ENCODE data around the gene MBD3L2B.
A peak's percentile ranks its signal among the peaks of the same experiment; 100 is the strongest.

Gene MBD3L2B

GRCh38 chr19:7010722-7011593, 10.3 kb downstream of the MBD3L2B start:
- DNase-seq (ENCODE audit: low spot score), result no peak

- DNase-seq (ENCODE audit: low spot score), result no peak
Observed at GRCh38 chr19:7007859-7008258, 13.4 kb downstream of the MBD3L2B start.

DNA sequence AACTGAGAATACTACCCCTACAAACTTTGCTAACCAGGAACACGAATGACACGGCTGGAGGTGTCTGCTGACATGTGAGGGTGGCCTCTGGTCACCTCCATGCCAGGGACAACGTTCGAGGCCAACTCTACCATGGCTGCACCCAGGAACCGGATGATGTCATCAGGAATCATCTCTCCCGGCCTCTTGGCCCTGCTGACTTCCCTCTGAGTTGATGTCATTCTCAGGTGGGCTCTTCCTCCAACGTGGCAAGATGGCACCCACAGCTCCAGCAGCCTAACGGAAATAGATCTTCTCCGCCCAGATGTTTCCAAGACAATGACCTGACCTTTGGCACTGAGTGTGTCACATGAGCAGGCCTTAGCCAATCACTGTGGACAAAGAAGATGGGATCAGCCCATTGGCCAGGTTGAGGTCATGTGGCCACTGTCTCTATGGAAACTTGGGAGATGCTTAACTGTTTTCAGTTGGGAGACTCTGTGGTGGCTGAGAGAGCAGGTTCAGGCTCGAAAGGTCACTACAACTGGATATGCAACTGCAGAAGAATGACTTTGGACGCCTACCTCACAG, 15.0 kb downstream of the MBD3L2B start:
- no peak for DNase-seq (ENCODE audit: low spot score)

- DNase-seq (ENCODE audit: low spot score), result no peak
Observed at GRCh38 chr19:7004313-7004931, 16.8 kb downstream of the MBD3L2B start.

GRCh38 chr19:7000816-7001215, 20.4 kb downstream of the MBD3L2B start:
- DNase-seq (ENCODE audit: low spot score), result no peak

GRCh38 chr19:7000333-7000732, 20.9 kb downstream of the MBD3L2B start:
- DNase-seq (ENCODE audit: low spot score), result no peak

DNA sequence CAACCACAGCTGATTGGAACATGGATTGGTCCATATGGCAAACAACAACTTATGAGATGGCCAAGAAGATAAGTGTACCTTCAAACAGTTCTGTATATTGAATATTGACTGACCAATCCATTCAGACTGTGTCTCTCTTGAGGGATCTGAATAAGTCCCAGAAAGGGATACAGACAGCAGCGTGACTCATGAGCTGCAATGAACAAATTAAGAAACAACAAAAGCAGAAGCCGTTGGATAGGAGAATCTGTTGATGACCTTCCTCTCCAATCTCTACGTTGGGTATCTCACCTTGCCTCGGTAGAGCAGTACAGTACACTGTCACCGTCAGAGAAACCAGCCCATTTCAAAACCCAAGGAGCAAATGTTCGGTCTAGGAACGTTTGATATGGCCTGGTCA, 21.3 kb downstream of the MBD3L2B start:
- DNase-seq (ENCODE audit: low spot score), result no peak

GRCh38 chr19:6997679-6998445, 23.4 kb downstream of the MBD3L2B start:
- no peak for DNase-seq (ENCODE audit: low spot score)

DNA sequence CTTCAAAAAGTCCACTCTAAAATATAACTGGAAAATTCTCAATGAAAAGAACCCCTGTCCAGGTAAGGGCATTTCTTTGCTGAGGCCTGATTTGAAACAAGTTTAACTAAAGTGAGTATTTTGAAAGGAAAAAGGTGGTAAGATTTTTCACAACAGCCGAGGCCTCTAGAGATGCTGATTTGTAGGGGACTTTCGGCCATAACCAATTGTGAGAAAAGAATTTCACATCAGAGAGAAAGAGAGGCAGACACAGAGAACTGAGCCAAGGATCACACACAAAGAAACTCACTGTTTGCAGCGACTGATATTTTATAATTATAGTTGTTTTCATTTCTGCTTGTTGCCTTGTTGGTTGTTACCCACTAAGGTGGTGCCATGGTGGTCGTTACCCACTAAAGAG, 24.4 kb downstream of the MBD3L2B start:
- DNase-seq (ENCODE audit: low spot score), result no peak

- DNase-seq (ENCODE audit: low spot score), result no peak
Observed at GRCh38 chr19:6995054-6995453, 26.2 kb downstream of the MBD3L2B start.

- DNase-seq (ENCODE audit: low spot score), result no peak
Observed at GRCh38 chr19:6988257-6988656, 33.0 kb downstream of the MBD3L2B start.

DNA sequence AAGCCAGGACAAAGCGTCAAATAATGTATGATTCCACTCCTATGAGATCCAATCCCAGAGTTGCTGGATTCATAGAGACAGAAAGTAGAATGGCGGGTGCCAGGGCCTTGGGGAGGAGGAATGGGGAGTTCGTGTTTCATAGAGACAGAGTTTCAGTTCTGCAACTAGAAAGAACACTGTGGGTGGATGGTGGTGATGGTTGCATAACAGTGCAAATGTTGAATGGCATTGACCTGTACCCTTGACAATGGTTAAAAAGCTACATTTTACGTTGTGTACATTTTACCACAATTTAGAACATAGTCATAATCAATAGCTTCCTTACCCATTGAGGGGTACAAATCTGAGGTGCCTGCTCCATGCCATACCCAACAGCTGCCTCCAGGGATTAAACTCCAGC, 33.4 kb downstream of the MBD3L2B start:
- DNase-seq (ENCODE audit: low spot score), result no peak

- DNase-seq (ENCODE audit: low spot score), result no peak
Observed at GRCh38 chr19:6983448-6983847, 37.8 kb downstream of the MBD3L2B start.

DNA sequence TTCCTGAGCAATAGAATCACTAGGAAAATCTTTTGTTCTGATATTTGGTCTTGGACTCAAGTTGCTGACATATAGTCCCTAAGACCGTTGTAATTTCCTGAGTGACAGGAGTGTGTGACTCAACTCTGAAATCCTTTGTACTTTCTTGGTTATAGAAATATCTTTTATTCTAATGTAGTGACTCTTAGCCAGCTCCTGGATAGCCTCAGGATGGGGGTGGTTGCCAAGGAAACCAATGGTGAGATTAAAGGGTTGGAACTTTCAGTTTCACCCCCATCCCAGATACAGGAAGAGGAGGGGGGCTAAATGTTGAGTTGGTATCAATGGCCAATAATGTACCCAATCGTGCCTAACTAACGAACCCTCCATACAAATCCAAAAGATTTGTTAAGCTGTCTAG, 41.8 kb downstream of the MBD3L2B start:
- peak; percentile 39 for DNase-seq (ENCODE audit: low spot score)

DNA sequence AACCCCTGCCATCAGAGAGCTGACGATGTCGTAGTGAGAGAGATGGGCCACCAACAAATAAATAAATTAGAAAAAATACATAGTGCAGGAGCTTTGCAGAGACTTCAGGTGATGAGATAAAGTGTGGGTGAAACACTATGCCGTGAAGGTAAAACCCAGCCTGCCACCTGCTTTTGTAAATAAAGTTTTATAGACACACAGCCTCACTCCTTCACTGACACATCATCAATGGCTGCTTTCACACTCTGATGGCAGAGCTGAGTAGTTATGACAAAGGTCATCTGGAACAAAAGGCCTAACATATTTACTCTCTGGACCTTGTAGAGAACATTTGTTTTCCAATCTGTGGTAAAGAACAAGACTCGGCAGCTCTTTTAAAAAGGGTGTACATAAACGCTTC, 45.0 kb downstream of the MBD3L2B start:
- no peak for DNase-seq (ENCODE audit: low spot score)

GRCh38 chr19:6971366-6971765, 49.9 kb downstream of the MBD3L2B start:
- DNase-seq (ENCODE audit: low spot score), result no peak

GRCh38 chr19:6970443-6970842, 50.8 kb downstream of the MBD3L2B start:
- DNase-seq (ENCODE audit: low spot score), result no peak

GRCh38 chr19:6970021-6970420, 51.2 kb downstream of the MBD3L2B start:
- DNase-seq (ENCODE audit: low spot score), result no peak

- DNase-seq (ENCODE audit: low spot score), result no peak
Observed at GRCh38 chr19:6969490-6969889, 51.7 kb downstream of the MBD3L2B start.

Data from activated CD4-positive, alpha-beta T cell treated with anti-CD3 and anti-CD28 coated beads, Interleukin-2, Interleukin-4, amounts not matched to agents 100 ng/mL and 50 ng/mL, durations not matched to agents 16 hours and 8 hours (primary cell).